ENCODE measurements around the gene ARHGAP32.

DNA sequence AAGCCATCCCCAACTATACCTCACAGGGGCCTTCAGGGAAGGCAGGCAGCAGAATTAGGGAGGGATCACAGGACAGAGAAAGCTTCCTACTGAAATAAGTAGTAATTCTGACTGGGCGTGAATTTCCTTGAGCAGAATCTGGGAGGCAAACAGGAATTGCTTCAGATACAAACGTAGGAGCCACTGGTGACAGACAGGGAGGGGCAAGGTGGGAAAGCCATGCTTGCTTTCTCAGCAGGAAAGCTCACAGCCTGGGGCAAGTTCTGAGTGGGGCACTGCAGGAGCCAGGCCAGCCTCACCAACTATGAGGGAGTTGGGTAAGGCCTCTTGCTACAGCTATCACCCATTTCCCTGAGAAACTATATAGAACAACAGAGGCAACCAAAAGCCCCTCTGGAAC is 43.6 kb downstream of the ARHGAP32 start:
- no peak for TF ChIP-seq ZC3H10 (CRISPR knock-in tag; IDR thresholded peaks at IDR 0.05)
- TF ChIP-seq, protein P1, sequence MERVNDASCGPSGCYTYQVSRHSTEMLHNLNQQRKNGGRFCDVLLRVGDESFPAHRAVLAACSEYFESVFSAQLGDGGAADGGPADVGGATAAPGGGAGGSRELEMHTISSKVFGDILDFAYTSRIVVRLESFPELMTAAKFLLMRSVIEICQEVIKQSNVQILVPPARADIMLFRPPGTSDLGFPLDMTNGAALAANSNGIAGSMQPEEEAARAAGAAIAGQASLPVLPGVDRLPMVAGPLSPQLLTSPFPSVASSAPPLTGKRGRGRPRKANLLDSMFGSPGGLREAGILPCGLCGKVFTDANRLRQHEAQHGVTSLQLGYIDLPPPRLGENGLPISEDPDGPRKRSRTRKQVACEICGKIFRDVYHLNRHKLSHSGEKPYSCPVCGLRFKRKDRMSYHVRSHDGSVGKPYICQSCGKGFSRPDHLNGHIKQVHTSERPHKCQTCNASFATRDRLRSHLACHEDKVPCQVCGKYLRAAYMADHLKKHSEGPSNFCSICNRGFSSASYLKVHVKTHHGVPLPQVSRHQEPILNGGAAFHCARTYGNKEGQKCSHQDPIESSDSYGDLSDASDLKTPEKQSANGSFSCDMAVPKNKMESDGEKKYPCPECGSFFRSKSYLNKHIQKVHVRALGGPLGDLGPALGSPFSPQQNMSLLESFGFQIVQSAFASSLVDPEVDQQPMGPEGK (CRISPR knock-in tag; IDR thresholded peaks at IDR 0.05; ENCODE audit: borderline replicate concordance): no peak
- TF ChIP-seq, protein P2, sequence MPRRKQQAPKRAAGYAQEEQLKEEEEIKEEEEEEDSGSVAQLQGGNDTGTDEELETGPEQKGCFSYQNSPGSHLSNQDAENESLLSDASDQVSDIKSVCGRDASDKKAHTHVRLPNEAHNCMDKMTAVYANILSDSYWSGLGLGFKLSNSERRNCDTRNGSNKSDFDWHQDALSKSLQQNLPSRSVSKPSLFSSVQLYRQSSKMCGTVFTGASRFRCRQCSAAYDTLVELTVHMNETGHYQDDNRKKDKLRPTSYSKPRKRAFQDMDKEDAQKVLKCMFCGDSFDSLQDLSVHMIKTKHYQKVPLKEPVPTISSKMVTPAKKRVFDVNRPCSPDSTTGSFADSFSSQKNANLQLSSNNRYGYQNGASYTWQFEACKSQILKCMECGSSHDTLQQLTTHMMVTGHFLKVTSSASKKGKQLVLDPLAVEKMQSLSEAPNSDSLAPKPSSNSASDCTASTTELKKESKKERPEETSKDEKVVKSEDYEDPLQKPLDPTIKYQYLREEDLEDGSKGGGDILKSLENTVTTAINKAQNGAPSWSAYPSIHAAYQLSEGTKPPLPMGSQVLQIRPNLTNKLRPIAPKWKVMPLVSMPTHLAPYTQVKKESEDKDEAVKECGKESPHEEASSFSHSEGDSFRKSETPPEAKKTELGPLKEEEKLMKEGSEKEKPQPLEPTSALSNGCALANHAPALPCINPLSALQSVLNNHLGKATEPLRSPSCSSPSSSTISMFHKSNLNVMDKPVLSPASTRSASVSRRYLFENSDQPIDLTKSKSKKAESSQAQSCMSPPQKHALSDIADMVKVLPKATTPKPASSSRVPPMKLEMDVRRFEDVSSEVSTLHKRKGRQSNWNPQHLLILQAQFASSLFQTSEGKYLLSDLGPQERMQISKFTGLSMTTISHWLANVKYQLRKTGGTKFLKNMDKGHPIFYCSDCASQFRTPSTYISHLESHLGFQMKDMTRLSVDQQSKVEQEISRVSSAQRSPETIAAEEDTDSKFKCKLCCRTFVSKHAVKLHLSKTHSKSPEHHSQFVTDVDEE (CRISPR knock-in tag; IDR thresholded peaks at IDR 0.05): no peak
